NB4 (cell line): Measurements from ENCODE around the gene LTK.

ENCODE experiments used
- CTCF ChIP-seq: IDR thresholded peaks from one replicate; pipeline ENCODE4 v1.5.1; 2012; ENCODE audit warnings: low read depth, low read length
- POLR2A ChIP-seq: IDR thresholded peaks from 2 replicates; pipeline ENCODE4 v1.6.1; 2011; ENCODE audit warnings: mild to moderate bottlenecking; ENCODE audit not compliant: insufficient read length; ENCODE audit errors: extremely low read depth

- TF ChIP-seq CTCF (no peak), POLR2A (no peak)
These were observed 31.0 kb upstream of the LTK start for GRCh38 chr15:41544650-41545015.
